Sigmoid colon (tissue), 4 donors: ENCODE results near the gene CMTM7.

Source experiments
- EP300 ChIP-seq, 4 donors: sonication (generic); formaldehyde crosslinking; IDR thresholded peaks; one replicate each; pipeline ENCODE4 v1.6.1; 2017; ENCODE audit warnings: antibody characterized with exemption in 4 of 4
- POLR2AphosphoS5 ChIP-seq, 4 donors: sonication (generic); formaldehyde crosslinking; IDR thresholded peaks; one replicate each; pipeline ENCODE4 v1.6.1; 2017; ENCODE audit warnings: antibody characterized with exemption in 4 of 4
- TF ChIP-seq, protein P1 (sequence below), 4 experiments: fragments of 450-650 bp in 3 of 4; fragments of 200-600 bp in 1 of 4; IDR thresholded peaks; one replicate each; pipeline ENCODE4 v1.5.1; 2016 to 2019; ENCODE audit warnings: antibody characterized with exemption in 4 of 4, mild to moderate bottlenecking in 3 of 4, moderate library complexity in 2 of 4

GRCh38 chr3:32460031-32460749, 68.5 kb downstream of the CMTM7 start:
- TF ChIP-seq, protein P1, sequence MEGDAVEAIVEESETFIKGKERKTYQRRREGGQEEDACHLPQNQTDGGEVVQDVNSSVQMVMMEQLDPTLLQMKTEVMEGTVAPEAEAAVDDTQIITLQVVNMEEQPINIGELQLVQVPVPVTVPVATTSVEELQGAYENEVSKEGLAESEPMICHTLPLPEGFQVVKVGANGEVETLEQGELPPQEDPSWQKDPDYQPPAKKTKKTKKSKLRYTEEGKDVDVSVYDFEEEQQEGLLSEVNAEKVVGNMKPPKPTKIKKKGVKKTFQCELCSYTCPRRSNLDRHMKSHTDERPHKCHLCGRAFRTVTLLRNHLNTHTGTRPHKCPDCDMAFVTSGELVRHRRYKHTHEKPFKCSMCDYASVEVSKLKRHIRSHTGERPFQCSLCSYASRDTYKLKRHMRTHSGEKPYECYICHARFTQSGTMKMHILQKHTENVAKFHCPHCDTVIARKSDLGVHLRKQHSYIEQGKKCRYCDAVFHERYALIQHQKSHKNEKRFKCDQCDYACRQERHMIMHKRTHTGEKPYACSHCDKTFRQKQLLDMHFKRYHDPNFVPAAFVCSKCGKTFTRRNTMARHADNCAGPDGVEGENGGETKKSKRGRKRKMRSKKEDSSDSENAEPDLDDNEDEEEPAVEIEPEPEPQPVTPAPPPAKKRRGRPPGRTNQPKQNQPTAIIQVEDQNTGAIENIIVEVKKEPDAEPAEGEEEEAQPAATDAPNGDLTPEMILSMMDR (IDR thresholded peaks at IDR 0.05): no peak
- no peak for TF ChIP-seq POLR2AphosphoS5 (IDR thresholded peaks at IDR 0.05)
- TF ChIP-seq EP300 (IDR thresholded peaks at IDR 0.05): no peak
